Activated CD4-positive, alpha-beta T cell treated with anti-CD3 and anti-CD28 coated beads for 1 hour (primary cell): Measurements from ENCODE around the gene MBD5.

Source experiments
- DNase-seq: peaks from one replicate; pipeline ENCODE4 v3.0.0-alpha.2; 2020

The MBD5 gene

DNA sequence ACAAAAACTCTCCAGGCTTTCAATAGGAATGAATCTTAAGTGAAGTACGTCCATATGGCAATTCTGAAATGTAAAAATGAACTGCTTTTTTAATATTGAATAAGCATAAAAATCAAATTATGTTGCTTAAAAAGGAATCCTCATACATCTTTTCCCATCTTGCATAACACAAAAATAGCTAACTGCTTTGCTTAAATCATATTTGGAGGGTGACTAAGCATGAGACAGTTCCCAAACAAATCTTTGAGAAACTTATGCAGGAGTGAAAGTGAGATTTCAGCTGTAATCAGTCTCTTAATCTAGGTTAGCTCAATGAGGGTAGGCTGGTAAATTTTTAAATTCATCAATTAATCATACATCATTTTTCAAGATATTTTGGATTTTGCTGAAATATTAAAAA, 111.5 kb downstream of the MBD5 start:
- DNase-seq, result no peak

DNA sequence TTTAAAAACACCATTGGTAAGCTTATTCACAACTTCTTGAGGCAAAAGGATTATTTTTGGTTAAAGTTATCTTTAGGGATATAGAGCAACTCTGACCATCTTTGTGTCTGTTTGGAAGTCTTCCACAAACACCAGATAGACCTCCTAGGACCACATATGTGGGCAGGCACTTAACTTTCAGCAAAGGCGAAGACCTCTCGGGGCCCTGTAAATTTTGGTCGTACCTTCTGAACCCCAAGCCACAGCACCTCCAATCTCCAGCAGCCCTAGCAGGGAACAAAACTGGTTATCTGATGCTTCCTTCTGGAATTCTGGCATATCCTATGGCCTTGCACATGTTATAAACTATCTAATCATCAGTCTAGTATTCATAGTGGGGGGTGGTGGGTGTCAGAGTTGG, 114.8 kb downstream of the MBD5 start:
- no peak for DNase-seq

DNA sequence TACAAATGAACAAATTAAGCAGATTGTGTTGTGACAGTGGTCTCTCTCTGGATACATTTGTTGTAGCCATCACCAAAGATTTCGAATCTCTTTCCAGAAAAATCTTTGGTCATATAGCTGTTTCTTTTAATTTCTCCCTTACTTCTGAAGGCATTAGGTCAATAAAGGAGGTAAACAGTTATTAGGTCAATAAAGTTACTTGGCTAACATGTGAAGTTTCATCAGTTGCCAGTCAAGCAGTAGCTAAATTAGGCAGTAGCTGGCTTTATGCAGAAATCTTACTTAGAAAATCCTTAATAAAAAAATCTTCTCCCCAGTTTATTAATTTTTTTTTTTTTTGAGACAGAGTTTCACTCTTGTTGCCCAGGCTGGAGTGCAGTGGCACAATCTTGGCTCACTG, 115.5 kb downstream of the MBD5 start:
- no peak for DNase-seq

DNA sequence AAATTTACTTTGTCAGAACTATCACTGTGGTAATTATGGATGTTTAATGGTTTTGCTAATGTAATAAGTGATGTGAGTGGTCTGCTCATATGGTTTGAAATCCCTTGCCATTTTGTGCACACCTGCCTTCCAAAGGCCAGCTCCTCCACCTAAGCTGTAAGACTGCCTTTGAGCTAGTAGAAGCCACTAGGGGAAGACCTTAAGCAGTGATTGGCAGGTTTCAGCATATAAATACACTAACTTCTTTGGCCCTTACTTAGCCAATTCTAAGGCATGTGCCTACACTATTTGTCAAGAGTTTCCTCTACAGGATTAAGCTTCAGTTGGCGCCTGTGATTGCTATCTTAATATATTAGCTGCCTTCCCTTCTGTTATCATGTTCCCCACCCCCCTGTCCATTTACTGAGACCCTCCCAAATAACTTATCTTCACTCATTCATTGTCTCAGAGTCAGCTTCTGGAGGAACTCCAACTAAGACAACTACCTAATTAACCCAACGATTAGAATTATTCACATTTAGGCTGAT, 141.1 kb downstream of the MBD5 start:
- no peak for DNase-seq

DNA sequence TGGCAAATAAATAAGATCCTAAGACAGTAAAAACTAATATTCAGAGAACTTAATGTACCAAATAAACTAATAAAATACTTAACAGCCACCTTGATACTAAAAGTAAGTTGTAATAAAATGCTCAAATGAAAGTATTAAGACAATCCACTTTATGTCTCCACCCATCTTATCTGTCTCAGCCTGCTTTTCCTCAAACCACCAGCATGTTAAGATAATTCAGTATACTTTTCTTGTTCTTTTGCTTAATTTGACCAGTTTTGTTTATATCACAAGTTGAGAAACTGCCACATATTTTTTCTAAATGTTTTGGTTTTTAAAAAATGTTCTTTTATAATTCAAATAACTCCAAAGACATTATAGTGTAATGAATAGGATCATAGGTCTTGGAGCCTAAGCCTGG, 142.0 kb downstream of the MBD5 start:
- no peak for DNase-seq

DNA sequence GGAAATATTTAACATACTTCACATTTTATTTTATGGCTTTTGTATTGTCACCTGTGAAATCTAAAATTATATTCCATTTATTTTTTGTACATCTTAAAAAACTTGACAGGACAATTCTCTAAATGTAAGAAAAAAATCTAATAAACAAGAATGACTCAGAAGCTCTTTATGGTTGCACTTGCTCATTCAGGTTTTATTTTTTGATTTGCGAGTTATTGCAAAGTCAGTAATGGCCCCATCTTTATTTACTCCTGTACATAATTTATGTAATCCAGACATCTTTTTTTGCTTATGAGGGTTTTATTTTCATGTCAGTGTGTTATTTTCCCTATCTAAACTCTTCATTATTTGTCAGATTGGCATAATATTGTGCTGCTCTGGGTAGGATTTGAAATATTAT, 145.1 kb downstream of the MBD5 start:
- no peak for DNase-seq

DNA sequence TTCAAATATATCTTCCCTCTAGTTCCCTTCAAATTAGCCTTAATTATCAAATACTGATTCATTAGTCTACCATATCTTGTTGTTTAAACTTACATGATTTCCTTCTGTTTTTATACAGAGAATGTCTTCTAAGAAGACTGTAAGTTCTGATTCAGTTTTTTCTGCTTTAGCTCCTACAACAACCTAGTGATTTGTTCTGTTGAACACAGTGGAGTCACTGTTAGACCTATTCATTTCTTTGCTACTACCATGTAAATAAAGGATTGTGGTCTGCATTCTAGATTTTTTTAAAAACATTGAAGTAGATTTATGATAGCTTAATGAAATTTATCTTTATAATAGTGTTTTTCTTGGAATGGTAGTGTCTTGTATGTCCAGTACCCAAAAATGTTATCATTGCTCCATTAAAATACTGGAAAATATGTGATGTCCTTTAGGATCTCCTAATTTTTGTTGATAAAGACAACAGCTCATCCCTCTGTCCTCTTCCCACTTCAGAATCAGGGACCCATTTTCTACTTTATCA, 146.4 kb downstream of the MBD5 start:
- DNase-seq, result no peak

DNA sequence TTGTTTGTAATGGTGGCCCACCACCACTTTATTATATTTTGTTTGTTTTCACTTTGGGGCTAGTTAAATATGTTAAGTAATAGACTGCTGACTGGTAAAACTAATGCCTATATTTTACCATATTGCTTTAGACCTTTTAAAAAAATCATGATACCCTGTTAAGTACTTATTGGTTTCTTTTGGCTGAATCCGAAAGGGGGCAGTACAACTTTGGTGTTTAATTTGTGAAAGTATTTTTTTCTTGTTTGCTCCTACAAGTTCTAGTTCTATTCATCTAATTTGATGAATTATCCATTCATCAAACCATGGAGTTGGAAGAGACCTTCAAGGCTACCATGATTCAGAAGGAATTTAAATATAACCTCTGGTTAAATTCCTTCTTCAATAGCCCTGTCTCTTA, 147.0 kb downstream of the MBD5 start:
- DNase-seq, result no peak

DNA sequence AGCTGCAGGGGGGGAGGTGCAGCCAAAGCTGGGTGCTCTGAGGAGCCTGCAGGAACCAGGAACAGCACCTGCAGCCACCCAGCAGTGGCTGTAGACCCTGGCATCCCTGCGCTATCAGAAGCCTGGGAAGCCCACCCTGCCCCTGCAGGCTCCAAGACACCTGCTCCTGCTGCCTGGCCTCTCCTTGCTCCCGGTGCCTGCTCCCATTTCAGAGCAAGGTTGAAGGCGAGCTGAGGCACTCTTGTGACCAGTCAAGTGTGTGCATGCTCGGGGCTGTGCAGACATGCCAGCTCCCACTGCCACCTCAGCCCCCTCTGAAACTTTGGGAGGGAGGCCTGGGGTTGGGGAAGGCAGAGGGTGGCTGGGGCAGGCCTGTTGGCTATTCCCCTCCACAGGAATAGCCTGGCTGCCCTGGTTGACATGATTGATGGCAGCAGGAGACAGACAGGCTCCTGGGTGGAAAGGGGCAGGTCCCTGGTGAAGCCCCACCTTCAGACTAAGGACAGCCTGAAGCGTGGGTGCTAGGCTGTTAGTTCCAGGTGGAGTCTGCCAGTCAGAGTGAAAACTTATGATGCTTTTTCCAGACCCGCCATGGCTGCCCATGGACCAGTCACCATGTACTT, 151.4 kb downstream of the MBD5 start:
- DNase-seq, result no peak

DNA sequence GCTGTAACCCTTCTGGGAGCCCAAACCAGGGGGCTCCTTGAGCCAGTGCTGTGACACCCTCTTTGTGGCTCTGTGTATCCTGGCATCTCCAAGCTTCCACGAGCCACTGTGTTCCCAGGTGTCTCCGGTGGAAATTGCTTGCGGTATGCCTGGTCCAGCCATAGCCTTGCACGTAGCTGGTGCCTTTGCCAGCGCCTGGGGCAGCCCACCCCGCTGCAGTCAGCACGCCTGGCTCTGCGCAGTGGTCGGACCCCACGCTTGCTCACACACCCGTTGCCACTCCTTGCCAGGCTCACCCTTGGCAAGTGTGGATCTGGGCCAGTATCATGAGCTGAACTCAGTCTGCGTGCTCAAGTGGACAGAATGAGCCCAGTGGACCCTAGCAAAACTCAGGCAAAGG, 152.3 kb downstream of the MBD5 start:
- DNase-seq, result no peak

DNA sequence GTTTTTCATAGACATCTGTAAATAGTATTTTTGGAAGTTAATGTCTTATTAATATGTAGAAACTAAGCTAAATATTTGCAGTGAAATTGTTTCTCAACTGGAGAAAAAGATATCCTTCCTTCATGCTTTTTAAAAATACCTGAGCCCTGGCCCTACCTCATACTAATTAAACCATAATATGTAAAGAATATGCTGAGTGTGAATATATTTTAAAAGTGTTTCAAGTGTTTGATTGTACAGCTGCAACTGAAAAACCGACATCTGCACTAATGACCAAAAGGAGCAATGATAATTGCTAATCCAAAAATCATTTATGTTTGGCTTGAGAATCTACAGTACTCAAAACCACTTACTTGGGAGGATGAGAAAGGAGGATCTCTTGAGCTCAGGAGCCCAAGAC, 156.7 kb downstream of the MBD5 start:
- no peak for DNase-seq

DNA sequence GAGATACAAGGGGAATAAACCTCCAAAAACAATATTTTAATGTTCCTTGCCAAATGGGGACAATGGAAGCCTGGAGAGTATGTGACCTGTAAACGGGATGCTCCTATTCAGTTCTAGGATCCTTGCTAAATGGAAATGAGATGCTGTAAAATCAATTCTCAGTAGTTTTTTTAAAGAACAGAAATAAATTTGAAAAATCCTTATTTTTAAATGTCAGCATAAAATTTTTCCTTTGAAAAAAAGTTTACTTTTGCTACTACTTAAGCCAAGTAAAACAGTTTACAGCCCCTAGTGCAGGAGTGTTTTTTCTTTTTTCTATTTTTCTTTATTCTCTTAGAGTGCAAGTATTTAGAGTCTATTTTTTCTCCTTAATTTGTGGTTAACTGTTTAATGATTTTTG, 158.8 kb downstream of the MBD5 start:
- no peak for DNase-seq

DNA sequence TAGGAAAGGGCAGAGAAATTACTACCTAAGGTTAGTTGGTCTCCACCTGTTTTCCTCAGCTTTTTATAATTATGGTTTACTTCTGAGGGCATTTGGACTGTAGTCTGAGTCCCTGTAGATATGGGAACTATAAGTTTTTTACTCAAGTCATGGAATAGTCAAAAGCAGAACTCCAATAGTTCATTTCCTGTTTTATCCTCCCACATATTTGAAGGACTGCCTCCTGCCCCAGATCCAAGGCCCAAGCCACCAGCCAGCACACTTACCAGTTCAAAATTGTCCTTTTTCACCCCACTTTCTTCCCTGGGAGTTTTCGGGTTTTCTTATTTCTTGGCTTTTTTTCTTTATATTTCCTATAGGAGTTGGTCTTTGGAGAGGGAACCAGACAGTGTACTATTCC, 164.1 kb downstream of the MBD5 start:
- DNase-seq, result no peak

DNA sequence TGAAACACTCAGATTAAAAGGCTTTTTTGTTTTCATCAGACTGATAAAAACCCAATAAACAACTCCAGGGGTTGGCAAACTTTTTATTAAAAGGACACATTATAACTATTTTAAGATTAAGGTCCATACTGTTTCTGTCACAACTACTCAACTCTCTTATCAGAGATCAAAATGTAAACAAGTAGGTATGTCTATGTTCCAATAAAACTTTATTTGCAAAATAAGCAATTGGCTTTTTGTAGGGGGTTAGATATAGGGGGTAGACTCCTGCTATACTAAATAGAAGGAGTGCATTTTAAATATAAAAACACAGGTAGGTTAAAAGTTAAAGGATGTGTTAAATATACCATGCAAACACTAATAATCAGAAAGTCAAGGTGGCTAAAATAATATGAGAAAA, 174.0 kb downstream of the MBD5 start:
- no peak for DNase-seq

DNA sequence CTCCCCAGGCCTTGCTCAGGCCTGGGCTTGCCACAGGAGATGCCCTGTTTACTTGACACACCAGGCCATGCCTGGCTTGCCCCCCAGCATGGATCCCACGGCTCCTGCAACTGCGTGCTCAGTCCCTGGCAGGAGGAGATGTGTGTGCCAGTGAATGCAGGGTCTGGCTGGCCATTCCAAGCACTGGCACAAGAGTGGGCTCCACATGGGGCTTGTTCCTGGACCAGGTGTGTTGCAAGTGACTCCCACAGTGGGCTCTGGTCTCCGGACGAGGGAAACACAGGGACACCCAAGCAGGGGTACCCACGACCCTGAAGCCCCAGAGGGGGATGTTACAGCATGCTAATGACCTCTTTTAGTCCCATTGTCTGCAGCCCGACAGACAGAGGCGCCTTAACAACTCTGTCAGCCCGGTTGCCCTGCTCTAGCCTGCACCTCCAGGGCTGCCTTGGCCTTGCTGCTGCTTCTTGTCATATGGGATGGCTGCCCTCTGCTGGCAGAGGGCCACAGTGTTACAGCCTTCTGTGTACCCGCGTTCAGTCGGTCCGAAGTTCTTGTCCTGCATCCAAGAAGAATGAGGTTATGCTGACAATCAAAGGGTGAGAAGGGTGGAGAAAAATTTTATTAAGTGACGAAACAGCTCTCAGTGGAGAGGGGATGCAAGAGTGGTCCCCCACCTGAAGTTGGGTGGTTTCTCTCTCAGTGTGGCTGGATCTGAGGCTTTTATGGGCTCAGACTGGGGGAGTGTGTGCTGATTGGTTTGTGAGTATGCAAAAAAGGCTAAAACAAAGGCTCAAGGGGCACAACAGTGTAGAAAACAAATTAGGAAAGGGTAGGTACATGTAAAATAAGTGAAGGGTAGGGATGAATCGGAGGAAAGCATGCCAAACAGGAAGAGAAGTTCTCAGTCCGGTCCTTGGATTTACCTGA, 180.4 kb downstream of the MBD5 start:
- peak; percentile 13 for DNase-seq

DNA sequence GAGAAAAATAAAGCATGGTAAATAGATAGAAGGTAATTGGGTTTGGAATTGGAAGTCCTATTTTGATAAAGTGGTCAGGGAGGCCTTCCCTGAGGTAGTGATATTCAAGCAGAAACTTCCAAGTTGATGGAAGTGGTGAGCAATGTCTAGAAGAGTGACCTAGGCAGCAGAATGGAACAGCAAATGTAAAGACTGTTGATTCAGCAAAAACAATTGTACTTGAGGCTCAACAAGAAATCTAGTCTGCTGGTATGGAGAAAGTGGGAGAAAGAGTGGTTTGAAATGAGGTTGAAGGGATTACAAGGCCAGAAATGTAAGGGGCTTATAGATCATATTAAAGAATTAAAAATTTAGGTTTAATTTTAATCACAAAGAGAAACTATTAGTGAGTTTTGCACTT, 181.3 kb downstream of the MBD5 start:
- DNase-seq, result no peak

DNA sequence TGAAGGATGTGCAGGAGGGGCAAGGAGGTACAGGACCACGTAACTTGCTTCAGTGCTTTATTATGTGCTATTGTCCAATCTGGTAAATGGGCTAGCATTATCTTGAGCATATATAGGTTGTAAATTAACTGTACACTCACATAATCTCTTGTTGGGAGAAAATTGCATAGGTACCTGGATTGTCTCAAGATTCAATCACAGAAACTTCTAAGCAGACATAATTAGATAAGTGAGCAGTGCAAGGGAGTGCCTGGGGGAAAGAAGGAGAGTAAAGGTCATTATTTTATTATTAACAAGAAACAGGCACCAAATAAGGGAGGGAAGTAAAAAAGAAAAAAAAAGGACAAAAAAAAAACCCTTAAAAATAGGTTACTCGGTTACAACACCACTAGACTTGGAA, 186.2 kb downstream of the MBD5 start:
- DNase-seq, result no peak

DNA sequence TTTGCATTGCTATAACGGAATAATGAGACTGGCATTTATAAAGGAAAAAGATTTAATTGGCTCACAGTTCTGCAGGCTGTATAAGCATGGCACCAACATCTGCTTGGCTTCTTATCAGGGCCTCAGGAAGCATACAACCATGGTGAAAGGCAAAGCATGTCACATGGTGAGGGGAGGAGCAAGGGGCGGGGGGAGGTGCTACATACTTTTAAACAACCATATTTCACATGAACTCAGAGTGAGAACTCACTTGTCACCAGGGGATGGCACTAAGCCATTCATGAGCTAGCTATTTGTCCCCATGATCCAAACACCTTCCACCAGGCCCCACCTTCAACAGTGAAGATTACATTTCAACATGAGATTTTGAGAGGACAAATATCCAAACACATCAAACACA, 188.7 kb downstream of the MBD5 start:
- no peak for DNase-seq

DNA sequence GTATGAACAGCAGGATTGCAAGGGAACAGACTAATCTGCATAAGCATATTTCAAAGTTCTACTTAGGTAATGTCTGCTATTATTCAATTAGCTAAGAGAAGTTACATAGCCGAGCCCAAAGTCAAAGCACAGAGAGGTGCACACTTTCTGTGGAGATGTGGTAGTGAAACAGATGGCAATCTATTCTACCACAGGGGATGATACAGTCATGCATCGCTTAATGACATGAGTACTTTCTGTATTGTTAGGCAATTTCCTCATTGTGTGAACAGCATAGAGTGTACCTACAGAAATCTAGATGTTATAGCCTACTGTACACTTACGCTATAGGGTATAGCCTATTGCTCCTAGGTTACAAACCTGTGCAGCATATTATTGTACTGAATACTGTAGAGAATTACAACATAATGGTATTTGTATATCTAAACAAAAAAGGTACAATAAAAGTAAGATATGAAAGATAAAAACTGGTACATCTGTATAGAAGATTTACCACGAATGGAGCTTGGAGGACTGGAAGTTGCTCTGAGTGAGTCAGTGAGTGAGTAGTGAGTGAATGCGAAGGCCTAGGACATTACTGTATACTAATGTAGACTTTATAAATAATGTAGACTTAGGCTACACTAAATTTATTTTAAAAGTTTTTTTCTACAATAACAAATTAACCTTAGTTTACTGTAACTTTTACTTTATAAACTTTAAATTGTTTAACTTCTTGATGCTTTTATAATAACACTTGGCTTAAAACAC, 197.6 kb downstream of the MBD5 start:
- no peak for DNase-seq

DNA sequence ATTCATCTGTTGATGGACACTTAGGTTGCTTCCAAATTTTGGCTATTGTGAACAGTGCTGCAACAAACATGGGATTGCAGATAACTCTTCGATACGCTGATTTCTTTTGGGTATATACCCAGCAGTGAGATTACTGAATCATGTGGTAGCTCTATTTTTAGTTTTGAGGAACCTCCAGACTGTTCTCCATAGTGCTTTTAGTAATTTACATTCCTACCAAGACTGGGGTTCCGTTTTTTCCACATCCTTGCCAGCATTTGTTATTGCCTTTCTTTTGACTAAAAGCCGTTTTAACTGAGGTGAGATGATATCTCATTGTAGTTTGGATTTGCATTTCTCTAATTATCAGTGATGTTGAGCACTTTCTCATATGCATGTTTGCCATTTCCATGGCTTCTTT, 200.3 kb downstream of the MBD5 start:
- no peak for DNase-seq

DNA sequence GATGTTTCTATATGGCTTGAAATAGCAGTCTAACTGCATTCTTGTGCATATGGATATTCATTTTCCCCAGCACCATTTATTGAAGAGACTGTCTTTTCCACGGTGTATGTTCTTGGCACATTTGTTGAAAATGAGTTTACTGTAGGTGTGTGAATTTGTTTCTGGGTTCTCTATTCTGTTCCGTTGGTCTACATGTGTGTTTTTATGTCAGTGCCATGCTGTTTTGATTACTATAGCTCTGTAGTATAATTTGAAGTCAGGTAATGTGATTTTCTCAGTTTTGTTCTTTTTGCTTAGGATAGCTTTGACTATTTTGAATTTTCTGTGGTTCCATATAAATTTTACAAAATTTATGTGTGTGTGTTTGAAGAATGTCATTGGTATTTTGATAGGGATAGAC, 201.0 kb downstream of the MBD5 start:
- no peak for DNase-seq

DNA sequence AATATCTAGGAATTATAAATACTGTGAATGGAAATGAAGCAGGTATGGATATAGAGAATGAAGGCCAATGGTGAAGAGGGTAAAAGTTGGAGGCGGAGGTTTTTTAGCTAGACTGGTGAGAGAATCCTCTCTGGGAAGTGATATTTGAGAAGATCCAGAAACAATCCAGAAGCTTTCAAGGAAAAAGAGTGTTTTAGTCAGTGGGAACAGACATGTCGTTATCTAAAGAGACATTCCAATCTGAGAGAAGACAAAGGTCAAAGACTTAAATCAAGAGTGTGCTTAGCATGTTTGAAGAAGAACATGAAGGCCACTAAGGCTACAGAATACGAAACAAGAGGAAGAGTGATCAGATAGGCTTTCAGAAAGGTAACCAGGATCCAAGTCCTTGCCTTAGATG, 211.0 kb downstream of the MBD5 start:
- no peak for DNase-seq

DNA sequence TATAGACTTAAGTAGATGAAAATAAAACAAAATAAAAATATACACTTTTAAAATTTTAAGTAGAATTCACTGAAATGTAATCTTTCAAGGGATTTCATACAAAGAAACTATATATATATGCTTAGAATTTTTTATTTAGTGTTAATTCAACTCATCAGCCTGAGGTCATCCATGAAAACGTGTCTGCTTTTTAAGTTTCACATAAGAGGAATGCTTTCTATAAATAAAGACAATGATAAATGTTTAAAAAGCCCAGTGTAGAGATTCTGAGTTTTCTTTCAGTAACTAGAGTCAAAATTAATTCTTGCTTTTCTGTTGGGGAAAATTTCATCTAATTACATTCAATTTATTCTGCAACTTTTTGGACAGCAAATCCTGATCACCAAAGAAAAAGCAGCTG, 213.3 kb downstream of the MBD5 start:
- DNase-seq, result no peak

DNA sequence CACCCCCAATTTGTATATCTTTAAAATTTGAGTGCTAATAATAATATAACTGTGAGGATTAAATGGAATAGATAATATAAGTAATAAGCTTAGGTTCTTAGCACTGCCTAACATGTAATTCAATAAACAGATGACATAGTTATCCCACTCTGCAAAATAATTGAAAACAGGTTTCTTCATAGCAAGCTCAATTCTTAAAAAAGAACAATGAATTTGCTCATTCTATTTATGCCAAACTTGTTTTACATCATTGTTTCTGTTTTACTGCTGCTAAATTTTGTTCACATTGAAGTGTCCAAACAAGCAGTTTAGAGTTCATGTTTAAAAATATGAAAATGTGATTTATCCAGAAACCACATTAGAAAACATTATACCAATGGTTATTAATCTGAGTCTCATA, 217.0 kb downstream of the MBD5 start:
- no peak for DNase-seq
